Cortex of kidney (tissue), 1 donor: ENCODE results near the gene PDE4C.

Experiments used
- DNase-seq: peaks from one replicate; lab custom pipeline; 2025; lab: John Stamatoyannopoulos, UW

PDE4C gene

DNA sequence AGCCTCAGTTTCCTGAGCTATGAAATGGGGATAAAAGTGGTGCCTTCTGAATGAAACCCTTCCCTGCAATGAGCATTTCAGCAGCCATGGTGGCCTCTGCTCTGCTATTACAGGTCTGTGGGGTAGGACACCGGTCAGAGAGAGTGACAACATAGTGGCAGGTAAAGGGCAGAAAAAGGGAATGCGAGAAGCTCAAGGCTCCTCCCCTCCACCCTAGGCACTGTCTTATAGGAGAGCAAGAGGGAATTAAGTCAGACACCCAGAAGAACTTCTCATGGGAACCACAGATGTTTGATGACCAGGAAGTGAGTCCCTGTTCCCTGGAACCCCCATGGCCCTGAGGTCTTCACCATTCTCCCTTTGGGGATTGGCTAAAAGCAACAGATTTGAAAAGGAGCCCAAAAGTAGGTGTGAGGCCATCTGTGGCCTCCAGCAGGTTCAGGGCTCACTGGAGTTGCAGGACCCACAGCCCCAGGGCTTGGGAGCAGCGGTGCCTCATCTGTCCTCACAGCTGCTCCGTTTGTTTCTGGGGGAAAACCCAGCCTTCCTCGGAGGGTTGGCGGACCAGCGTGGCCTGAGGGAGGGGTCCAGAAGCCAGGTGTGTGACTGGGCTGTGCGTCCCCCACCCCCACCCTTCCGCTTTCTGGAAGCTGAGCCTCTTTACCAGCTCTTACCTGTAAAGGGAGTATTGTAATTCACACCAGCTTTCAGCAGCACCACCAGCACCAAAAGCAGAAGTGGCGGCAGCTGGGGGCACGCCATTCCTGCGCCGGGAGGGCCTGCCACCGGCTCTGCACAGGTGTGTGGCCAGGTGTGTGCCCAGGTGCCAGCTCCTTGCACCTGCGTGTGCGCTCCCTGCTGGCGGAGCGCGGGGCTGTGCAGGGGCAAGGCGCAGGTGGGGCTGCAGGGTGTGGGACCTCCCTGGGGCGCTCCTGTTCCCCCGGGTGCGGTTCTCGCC, 28.6 kb upstream of the PDE4C start:
- no peak for DNase-seq

DNA sequence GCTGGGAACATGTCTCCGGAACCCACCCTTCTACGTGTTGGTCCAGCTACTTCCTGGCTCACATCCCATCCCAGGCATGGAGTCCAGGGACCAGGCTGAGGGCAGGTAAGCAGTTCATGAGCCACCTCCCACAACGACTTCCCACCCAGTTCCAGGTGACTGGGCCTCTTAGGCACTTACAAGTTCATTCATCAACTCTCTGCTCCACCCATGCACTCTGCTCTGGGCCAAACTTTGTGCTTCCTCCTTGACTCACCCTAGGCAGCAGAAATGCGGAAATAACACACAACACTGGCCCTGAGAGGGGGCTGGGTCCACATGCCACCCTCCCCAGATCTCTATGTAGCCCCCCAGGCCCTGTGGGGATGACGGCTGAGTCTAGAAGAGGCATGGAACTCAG, 27.5 kb upstream of the PDE4C start:
- DNase-seq, result no peak

DNA sequence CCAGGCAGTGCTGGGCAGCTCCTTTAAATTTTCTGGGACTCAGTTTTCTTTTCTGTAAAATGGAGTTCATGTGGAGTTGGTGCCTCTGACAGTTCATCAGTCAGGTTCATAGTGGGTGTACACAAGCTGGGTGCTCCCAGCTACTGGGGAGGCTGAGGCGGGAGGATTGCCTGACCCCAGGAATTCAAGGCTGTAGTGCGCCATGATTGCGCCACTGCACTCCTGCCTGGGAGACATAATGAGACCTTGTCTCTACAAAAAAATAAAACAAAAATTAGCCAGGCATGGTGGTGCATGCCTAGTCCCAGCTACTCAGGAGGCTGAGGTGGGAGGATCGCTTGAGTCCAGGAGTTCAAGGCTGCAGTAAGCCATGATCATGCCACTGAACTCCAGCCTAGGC, 26.9 kb upstream of the PDE4C start:
- no peak for DNase-seq

DNA sequence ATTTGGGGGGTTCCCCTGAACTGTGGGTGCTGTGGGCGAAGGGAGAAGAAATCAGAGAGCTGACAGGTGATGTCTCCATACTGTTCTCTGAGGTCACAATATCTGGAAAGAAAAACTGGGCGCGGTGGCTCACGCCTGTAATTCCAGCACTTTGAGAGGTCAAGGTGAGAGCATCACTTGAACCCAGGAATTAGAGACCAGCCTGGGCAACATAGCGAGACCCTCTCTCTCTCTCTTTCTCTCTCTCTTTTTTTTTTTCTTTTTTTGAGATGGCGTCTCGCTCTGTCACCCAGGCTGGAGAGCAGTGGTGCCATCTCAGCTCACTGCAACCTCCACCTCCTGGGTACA, 26.1 kb upstream of the PDE4C start:
- no peak for DNase-seq

DNA sequence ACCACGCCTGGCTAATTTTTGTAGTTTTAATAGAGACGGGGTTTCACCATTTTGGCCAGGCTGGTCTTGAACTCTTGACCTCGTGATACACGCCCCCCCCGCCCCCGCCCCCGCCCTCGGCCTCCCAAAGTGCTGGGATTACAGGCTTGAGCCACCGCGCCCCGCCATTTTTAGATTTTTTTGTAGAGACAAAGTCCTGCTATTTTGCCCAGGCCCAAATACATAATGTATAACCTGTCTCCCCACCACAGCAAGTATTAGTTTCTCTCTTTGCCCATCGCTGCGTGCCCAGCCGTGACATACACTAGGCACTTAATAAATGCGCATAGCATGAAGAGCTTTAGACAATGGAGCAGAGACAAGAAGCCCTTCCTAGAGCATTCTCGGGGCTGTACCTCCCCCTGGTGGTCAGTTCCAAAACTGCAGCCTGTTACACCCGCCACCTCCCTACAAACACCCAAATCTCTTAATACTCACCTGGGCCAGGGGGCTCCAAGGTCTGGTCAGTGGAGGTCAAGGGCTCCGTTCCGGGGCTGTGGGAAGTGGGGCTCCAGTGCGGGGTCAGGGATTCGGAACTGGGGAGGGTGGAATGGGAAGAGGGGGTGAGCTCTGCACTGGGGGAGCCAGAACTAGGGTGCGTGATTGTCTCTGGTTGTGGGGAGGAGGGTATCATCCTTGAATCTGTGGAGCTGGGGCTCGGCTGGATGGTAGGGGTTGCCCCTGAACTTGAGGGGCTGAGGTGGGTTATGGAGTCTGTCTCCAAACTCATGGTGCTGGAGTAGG, 25.5 kb upstream of the PDE4C start:
- DNase-seq, result no peak

DNA sequence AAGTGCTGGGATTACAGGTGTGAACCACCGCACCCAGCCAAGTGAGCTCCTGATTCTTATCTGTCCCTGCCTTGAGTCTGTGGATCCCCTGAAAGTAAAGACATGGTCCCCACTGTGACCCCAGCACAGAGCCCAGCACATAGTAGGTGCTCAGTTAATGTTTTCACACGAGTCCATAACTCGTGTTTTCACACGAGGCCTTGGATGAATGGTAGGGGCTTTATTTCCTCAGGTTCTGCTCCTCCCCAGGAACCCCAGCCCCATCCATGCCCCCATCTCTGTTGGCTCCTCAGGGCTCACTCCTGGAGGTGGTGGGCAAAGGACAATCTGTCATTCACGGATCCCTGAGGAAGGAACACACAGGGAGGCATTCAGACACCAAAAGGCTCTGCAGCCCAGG, 23.6 kb upstream of the PDE4C start:
- DNase-seq, result no peak

DNA sequence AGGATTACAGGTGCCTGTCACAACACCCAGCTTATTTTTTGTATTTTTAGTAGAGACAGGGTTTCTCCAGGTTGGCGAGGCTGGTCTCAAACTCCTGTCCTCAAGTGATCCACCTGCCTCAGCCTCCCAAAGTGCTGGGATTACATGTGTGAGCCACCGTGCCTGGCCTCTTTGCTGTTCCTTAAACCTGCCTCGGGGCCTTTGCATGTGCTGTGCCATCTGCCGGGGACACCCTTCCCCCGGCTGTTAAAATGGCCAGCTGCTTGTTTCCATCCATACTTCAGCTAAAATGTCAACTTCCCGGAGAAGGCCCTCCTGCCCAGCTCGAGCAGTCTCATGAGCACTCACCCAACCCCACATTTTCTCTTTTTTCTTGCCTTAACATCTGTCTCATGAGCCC, 19.1 kb upstream of the PDE4C start:
- DNase-seq, result no peak

DNA sequence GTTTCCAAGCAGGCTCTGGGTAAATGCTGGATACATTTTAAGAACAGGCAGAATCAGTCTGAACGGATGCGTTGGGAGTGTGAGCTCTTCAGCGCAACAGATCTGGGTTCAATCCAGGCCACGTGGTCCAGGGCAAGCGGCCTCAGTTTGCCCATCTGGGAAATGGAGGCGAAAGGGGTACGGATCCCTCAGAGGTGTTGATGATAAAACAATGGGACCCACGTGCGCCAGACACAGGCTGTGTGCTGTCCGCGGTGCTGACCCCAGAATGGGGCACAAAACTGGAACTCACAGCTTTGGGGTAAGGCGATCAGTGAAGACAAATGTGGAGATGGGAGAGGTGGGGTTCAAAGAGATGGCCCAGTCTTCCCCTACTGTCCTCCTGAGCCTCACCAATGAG, 13.1 kb upstream of the PDE4C start:
- DNase-seq, result no peak

DNA sequence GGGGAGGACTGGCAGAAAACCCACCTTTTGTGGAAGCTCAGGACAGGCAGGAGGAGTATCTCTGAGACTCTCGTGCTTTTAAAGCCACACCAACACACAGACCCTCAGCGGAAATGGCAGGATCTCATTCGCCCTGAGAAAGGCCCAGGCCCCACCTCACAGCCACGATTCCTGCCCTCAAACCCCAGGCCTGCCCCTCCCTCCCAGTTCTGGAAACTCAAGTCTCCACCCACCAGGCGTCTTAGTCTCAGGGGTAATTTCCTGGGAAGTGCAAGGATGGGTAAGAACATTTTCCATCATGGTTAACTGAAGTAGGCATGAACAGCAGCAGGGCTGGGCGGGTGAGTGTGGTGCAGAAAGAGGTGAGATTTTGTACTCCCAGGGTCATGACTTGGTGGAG, 8.0 kb upstream of the PDE4C start:
- DNase-seq, result no peak

DNA sequence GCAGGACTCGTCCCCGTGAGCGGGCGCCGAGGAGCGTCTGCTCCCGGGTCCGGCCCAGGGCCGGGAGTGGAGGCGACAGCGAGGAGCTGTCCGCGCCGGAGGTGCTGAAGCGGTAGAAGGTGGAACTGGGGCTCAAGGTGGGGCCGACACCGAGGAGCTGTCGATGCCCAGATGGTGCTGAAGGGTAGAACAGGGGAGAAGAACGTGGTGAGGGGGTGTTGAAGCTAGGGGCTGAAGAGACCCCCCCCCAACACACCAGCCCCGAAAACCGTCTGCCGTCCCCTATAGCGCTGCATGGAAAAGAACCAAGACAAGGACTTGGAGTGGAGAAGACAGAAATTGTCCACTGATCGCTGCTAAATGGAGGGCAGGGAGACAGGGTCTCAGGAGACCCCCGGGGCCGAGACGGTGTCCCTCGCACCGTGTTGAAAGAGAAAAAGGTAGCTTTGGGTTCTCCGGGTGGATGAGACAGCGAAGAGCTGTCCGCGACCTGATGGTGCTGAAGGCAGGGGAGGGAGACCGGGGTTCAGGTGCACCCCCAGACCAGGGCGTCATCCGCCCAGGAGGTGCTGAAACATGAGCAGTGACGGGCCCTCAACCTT, 7.1 kb upstream of the PDE4C start:
- no peak for DNase-seq

DNA sequence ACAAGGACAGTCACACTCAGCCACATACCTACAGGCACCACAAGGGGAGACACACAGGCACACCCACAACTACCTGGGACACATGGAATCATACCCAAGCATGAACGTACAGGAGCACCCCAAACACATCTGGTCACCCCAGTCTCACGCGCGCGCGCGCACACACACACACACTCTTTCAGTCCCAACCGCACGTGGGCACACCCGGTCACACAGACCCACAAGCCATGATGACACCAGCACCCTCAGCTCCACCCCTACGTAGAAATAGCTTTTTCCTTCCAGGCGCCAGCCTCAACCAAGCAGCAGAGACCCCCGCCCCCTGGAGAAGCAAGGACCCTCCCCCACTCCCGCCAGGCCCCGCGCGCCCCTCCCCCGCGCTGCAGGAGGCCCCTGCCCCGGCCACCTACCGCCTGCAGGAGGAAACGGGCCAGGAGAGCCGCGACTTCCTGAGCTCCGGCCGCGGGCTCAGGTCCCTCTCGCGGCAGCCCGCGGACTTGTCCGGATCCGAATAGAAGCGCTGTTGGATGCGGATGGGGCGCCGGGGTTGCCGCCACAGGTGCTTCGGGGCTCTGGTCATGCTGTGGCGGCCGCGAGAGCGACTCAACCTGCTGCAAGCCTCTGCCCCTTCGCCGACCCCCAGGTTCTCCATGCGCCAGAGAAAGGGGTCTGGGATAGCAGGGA, 6.4 kb upstream of the PDE4C start:
- no peak for DNase-seq

DNA sequence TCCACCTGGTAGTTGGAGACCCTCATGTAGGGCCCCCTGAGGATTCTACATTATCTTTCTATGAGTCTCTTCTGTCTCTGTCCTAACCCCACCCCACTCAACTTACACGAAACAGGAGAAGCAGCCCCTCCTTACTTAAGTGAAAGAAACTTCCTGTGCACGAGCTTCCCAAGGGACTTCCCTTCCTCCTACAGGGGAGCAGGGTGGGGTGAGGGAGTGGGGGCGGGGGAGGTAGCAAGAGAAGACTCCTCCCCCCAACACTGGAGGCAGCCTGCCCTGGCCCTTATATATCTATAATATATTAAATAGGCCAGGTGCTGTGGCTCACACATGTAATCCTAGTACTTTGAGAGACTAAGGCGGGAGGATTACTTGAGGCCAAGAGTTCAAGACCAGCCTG, 5.5 kb upstream of the PDE4C start:
- no peak for DNase-seq

DNA sequence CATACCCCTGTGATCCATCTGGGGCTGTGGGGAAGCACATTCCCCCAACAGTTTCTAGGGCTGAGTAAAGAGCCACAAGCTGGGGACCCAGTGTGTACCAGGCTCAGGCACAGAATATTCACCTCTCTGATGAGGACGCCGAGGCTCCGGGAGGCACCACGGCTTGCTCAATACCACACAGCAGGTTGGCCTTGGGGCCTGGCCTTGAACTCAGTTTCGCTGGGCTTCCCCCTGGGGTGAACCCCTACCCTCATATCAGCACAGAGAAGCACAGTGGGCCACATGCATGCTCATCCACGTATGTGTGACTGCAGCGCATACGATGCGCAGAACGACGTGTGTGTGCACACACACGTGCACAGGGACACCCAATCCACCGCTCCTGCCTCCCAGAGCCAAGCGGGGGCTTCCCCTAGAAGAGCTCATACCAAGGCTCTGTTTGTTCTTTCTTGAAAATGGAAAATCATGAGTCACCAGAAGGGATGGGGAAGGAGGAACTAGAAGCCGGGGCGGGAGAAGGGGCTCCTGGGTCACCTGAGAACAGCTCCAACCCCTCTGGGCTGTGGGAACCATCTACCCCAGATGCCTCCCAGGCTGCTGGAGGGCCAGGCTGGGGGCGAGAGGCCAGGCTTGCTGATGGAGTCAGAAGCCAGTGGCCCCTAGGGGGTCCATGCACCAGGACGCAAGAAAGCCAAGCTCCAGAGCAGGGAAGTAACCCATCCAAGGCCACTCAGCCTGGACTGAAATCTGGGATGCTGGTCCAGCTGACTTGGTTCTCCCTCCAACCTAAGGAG, 4.9 kb upstream of the PDE4C start:
- no peak for DNase-seq

DNA sequence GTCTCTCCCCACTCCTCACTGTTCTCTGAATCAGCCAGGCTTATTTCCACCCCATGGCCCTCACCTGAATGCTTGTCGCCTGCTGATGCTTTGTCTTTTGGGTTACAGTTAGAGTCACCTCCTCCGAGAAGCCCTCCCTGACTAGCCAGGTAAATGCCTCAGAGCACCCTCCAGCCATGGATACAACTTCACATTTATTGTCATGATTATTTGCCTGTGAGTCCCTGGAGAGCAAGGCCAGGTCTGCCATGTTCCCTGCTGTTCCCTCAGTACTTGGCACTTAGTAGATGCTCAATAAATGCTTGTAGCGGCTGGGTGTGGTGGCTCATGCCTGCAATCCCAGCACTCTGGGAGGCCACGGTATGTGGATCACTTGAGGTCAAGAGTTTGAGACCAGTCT, 3.7 kb upstream of the PDE4C start:
- no peak for DNase-seq

DNA sequence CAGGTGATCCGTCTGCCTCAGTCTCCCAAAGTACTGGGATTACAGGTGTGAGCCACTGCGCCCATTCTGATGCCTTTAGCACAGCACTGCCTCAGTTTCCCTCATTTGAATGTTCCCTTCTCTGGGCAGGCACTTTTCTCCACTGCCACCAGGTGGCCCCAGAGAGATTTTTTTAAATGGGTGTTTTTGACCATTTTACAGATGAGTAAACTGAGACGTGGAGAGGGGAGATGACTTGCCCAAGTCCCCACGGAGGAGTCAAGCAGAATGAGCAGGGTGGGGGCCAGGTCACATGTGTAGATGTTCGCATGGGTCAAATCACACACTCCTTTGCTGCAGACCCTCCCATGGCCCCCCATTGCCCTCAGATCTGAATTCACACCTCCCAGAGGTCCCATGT, 3.2 kb upstream of the PDE4C start:
- no peak for DNase-seq

DNA sequence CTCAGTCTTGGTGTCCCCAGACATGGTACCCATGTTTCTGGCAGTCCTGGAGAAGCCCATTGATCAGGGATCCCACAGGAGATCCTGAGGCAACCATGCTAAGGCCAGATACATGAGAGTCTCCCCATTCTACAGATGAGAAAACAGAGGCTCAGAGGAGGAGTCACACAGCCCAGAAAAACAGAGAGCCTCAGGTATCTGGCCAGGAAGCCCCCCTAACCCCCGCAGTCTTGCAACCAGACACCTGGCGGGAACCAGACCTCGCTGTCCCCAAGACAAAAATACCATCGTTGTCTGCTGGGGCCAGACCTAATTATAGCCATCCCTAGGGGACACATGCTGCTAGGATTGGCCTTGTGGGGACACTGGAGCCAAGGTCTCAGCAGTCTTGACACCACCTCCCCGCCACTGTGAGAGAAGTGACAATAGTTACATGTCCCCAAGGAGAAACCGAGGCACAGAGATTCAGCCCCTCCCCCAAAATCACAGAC, 1.6 kb upstream of the PDE4C start:
- no peak for DNase-seq

DNA sequence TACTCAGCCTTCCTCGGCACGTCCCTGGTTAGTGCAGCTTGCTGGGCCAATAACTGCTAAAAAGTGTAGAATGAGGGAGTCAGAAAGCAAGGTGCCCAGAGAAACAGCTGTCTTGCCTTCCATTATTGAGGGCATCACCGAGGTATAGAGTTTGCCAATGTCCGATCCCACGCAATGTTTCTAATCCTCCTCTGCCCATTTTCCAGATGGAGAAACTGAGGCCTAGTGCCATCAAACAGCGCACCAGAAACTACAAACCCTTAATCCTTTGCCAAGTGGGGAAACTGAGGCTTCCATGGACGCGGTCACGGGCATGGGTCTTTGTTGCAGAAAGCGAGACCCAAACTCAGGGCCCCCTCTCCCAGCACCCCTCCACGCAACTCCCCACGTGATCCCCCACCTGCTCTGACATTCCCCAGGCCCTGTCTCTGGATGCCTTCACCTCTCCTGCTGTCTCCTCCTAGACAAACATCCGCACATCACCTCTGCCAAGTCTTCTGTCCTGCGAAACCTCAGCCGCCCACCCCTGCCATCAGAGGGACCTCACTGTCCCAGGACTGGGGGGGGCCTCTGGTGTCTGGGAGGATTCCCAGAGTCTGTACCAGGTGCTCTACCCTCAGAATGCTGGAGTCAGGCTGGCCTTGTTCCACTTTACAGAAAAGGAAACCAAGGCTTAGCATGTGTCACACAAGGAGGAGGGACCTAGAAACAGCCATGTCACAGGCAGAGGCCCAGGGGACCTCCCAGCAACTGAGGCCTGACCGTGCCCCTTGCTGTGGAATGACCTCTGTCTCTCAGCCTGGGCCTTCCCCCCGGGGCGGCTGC, 930 bp upstream of the PDE4C start:
- DNase-seq, result no peak

DNA sequence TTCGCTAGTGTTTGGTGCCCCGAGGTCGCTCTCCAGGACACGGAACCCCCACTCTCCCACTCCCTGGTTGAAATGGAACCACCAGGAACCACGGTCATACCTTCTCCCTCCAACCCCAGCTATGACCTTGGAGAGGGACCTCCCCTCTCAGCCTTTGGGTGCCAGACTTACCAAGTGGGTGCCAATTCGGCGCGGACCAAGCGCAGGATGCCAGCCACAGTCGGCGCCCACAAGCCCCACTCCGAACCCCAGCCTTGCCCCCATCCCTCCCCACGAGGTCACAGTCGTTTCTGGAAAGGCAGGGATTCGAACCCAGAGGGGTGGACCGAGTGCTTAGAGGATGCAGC, 910 bp downstream of the PDE4C start:
- DNase-seq, result no peak

DNA sequence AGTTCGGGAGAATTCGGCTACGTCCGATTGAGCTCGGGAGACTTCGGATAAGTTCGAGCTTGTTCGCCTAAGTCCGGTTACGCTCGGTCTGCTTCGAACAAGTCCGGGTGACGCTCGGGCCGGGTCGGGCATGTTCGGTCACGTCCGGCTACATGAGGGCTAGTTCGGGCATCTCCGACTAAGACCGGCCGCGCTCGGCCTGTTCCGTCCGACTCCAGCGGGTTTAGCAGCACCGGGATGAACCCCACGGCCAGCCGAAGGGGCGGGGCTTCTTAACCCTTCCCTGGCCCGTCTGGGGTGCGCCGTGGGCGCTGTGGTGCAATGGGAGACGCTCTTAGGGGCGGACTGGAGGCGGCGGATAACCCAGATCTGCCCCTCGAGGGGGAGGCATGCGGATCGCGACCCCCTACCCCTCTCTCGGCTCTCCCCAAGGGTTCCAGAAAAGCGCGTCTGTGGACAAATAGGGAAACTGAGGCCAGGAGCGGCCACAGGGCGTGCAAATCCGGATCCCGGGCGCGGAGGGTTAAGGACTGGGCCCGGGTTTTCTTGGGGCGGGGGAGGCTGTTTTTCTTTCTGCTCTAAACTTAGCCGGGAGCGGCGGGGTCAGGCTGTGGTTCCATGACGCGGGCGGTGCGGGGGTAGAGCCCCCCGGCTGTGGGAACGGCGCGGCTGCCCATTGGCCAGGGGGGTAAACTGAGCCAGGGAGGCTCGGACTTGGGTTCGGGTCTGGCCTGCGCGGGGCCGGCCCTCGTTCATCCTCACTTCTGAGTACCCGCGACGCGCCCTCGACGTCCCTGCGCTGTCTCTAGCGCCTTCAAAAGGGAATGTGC, 1.5 kb downstream of the PDE4C start:
- DNase-seq, result no peak
